Embryonic facial prominence (tissue), 1 donor: ENCODE results near the gene SSUH2.

Source experiments
- DNase-seq: peaks from one replicate; pipeline ENCODE4 v3.0.0-alpha.2; 2016; ENCODE audit errors: extremely low spot score

The SSUH2 gene

GRCh38 chr3:8610951-8611350 lies 33.6 kb downstream of the SSUH2 start:
- DNase-seq = no peak

GRCh38 chr3:8608791-8609467 lies 35.7 kb downstream of the SSUH2 start:
- DNase-seq = no peak

GRCh38 chr3:8608041-8608790 lies 36.4 kb downstream of the SSUH2 start:
- DNase-seq = no peak

- DNase-seq = no peak
Measured at GRCh38 chr3:8607234-8608040, 37.2 kb downstream of the SSUH2 start.

GRCh38 chr3:8606701-8607231 lies 37.8 kb downstream of the SSUH2 start:
- no peak for DNase-seq

GRCh38 chr3:8604988-8605387 lies 39.6 kb downstream of the SSUH2 start:
- DNase-seq = no peak

- DNase-seq = no peak
Measured at GRCh38 chr3:8604006-8604405, 40.6 kb downstream of the SSUH2 start.

GRCh38 chr3:8603115-8603710 lies 41.4 kb downstream of the SSUH2 start:
- no peak for DNase-seq

GRCh38 chr3:8600457-8600856 lies 44.1 kb downstream of the SSUH2 start:
- no peak for DNase-seq

- no peak for DNase-seq
Measured at GRCh38 chr3:8599146-8599545, 45.5 kb downstream of the SSUH2 start.

- no peak for DNase-seq
Measured at GRCh38 chr3:8597219-8597853, 47.3 kb downstream of the SSUH2 start.

GRCh38 chr3:8596321-8597218 lies 48.0 kb downstream of the SSUH2 start:
- DNase-seq = no peak

- no peak for DNase-seq
Measured at GRCh38 chr3:8595695-8596115, 48.9 kb downstream of the SSUH2 start.

- no peak for DNase-seq
Measured at GRCh38 chr3:8595252-8595651, 49.3 kb downstream of the SSUH2 start.

GRCh38 chr3:8593021-8593827 lies 51.4 kb downstream of the SSUH2 start:
- no peak for DNase-seq

GRCh38 chr3:8589880-8590556 lies 54.6 kb downstream of the SSUH2 start:
- peak; percentile 64 for DNase-seq

GRCh38 chr3:8584661-8585060 lies 59.9 kb downstream of the SSUH2 start:
- no peak for DNase-seq

GRCh38 chr3:8581806-8582445 lies 62.7 kb downstream of the SSUH2 start:
- DNase-seq = no peak
